NCI-H1105 treated with DMSO at 0.1 percent for 48 hours (cell line): Measurements from ENCODE around the gene HNF4A.

Source experiments
- DNase-seq: peaks from one replicate; lab custom pipeline; 2025; lab: John Stamatoyannopoulos, UW

The HNF4A gene

DNA sequence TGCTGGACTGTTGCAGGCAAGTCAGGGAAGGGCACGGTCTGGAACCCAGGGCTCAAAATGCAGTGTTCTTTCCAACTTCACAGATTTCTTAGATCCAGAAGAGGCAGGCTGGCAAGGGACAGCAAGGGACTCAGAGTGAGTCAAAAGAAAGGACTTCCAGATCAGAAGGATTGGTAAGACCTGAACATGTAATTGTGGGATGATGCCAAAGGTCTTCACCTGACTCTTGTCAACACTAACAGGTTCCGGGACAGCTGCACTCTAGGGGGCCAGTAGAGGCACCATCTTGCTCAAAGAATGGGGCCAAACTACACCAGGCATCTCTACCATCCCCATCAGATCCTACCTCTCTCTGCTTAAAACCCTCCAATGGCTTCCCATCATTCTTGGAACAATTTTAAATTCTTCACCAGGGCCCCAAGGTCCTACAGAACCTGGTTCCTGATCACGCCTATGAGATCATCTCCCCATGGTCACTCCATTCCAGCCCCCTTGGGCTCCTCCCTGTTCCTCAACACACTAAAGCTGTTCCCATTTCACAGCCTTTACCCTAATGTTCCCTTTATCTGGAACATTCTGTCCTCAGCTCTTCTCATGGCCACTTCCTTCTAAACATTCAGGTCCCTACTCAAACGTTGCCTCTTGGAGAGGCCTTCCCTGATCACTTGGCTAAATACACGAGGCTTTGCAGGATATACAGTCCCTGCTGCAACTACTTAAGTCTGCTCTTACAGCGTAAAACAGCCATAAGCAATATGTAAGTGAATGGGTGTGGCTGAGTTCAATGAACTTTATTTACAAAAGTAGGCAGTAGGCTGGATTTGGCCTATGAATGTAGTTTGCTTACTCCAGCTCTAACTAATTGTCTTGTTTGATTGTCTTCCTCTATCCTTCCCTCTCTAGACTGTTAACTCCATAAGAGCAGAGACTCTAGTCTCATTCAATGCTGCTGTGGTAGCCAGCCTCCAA, 90.5 kb downstream of the HNF4A start:
- no peak for DNase-seq

DNA sequence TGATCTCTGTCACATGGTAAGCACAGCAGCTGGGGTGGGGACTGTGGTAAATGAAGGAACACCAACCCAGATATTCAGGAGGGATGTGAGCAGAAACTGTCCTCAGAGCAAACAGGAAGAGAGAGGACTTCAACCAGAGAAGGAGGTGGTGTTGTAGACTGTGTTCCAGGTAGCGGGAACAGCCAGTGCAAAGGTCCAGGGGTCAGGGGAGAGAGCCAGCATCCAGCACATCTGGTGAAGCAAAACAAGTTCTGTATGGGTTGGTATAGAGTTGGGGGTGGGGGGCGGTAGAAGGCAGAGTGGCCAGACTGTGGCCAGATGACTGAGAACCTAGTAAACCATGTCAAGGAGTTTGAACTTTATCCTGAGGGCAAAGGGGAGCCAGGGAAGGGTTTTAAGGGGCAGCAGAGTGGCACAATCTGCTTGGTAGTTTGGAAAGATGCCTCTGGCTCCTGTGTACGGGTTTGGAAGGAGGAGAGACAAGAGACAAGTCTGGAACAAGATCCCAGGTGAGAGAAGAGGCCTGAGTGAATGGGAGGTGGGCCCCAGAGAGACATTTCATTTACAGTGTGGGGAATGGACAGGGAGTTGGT, 92.4 kb downstream of the HNF4A start:
- no peak for DNase-seq

DNA sequence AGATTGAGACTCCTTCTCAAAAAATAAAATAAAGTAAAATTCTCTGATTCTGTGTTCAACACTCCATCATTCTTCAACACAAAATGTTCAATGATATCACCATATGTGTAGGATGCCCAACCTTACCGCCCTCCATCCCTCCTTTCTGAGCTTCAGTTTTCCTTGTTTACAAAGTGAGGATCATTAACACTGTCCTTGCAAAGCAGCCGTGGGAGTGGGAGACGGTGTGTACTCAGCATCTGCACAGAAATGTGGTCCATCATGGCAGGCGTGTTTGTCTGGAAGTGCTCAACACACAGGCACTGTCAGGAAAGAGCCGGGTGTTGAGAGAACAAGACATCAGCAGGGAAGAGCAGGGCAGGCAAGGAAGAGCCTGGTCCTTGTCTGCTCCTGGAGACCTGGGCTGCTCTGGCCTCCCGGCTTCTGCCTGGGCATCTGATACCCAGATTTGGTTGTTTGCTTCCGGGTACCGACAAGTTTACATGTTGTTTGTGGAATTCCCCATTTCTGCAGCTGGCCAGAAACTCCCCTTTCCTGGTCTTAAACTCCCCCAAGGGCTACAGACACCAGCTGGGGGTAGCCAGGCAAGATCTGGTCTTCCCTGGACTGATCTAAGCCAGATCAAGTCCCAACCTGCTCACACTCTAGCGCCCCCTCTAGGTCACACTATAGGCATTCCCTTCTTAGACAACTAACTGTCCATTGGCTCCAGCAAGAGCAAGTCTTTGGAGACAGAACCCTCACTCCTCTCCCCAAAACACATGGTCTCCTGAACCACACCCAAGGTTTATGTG, 93.5 kb downstream of the HNF4A start:
- no peak for DNase-seq

DNA sequence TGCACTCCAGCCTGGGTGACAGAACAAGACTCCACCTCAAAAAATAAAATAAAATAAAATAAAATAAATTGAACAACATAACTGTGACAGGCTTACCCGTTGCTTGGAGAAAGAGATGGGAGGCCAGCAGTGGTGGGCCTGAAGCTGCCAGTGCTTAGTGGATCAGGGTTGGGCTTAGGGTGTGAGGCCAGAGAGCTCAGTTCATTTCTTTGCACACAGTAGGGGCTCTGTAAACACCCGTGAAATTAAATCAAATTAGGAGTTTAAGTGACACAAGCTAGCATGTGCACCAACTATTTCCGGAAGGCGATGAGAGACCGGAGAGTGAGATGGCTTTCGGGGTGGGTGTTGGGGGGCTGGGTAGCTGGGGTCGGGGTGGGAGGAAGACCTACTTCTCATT, 94.4 kb downstream of the HNF4A start:
- no peak for DNase-seq

DNA sequence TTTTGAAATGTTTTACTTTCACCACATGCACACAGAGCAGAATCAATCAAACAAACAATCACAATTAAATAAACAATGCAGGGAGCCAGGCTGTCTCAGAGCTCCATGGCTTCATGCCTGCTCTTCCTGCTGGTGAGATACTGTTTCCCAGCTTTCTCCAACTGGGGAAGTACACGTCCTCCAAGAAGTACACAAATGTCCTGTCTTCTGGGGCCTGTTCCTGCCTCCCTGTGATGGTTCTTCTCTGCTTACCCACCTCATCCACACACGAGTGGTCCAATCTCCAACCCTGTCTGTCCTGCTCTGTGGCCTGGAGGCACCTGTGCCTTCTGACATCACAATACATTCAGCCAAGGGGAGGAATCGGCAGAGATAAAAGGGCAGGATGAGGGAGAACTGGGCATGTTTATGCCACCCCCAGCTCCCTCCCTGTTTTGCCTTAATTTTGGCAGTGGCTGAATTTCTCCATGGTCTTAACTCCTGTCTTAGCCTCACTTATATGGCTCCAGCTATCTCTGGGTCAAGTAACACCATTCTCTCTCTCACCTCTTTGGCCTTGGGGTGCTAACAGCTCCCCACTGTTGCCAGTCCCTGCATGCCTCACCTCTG, 94.9 kb downstream of the HNF4A start:
- no peak for DNase-seq

DNA sequence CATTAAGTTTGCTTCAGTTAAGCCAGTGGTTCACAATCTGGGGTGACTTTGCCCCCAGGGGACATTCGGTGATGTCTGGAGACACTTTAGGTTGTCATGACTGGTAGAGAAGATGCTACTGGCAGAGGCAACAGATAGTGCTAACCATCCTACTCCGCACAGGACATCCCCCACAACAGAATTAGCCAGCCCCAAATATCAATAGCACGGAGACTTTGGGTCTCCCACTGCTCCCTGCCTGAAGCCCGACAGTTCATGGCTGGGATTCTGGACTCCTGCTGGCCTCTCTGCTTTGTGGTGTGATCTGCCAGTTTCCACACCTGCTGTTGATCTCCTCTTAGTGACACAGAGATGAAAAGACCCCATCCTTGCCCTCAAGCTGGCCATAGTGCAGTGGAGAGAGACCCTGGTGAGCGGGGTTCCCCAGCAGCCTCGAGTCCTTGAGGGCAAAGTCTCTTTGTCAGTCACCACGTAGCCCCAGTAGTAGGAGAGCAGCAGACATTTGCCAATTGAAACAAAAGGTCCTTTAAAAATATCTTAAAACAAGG, 95.5 kb downstream of the HNF4A start:
- DNase-seq = no peak

DNA sequence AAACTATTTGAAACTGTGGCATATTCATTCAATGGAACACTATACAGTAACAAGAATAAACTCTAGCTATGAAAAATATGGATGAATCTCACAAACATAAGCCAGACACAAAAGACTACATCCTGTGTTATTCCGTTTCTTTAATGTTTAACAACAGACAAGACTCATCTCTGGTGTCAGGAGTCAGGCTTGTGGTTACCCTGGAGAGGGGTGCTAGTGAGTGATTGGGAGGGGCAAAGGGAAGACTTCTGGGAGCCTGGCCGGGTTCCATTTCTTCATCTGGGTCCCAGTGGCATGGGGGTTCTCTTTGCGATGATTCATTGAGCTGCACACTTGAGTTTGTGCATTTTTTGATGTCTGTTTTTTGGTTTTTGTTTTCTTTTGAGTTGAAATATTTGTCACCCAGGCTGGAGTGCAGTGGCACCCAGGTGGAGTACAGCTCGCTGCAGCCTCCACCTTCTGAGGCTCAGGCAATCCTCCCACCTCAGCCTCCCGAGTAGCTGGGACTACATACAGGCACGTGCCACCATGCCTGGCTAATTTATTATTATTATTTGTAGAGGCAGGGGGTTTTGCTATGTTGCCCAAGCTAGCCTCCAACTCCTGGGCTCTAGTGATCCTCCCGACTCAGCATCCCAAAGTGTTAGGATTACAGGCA, 98.9 kb downstream of the HNF4A start:
- no peak for DNase-seq

DNA sequence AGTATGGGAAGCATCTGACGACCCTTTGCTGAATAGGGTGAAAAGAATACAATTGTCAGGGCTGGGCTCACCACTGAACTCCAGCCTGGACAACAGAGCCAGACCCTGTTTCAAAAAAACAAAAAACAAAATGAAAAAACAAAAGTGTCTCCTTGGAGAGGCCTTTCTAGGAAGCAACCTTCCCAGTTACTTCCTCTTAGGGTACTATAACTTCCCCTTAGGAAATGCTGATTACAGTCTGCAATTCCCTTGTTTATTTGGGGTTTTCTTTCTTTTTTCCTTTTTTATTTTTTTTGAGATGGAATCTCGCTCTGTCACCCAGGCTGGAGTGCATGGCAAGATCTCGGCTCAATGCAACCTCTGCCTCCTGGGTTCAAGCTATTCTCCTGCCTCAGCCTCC, 99.6 kb downstream of the HNF4A start:
- no peak for DNase-seq

DNA sequence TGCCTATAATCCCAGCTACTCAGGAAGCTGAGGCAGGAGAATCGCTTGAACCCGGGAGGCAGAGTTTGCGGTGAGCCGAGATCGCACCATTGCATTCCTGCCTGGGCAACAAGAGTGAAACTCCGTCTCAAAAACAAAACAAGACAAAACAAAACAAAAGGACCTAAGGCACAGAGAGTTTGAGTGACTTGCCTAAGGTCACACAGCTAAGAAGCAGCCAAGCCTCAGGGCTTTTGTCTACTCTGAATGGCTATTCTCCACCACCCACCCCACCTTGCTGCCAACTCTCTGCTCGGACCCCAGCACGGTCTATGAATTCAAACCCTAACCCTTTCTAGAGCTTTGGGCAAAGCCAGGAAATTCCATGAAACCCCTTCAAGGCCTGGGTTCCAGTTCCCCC, 101.1 kb downstream of the HNF4A start:
- DNase-seq = no peak

DNA sequence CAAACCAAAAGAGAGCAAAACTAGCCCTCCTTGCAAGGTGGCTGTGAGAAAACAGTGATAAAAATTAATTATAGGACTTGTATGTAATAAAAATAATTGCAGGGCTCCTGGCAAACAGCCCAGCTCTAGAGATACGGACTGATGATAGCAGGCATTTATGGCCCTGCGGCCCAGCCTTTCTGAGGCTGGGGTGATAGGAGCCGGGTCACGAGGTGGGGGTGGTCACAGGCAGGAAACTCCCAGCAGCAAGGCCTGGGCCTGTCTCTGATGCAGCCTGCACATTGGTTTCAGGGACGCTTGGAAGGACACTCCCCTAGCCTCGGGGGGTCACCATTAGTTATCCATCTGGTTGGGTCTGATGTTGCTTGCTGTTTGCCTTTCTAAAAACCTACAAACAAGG, 101.5 kb downstream of the HNF4A start:
- peak; percentile 76 for DNase-seq

DNA sequence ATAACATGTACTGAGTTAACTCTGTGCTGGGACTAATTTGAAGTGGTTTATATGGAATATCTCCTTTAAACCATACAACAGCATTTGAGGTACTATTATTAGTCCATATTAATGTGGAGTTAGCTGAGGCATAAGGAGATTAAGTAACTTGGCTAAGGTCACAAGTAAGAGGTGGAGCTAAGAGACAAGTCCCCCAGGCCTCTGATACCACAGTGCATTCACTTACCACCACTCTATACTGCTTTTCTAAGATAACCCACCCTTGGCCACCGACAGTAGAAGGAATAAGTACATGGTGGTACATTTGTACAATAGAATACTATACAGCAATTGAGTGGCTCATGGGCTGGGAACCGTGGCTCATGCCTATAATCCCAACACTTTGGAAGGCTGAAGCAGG, 103.8 kb downstream of the HNF4A start:
- no peak for DNase-seq

DNA sequence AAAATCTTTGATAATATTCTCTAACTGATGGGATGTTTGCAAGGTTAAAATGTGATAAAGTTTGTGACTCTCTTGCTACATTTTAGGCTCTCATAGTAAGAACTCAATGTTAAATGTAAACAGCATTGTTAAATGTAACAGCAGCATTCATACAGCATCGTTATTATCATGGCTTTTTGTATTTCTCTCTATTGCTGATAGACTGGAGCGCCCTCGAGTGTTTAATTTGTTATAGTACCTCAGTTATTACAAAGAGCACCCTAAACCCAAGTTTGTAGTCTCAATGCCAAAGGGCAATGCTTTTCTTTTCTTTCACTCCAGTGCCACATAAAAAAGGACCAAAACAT, 105.3 kb downstream of the HNF4A start:
- peak; percentile 20 for DNase-seq

DNA sequence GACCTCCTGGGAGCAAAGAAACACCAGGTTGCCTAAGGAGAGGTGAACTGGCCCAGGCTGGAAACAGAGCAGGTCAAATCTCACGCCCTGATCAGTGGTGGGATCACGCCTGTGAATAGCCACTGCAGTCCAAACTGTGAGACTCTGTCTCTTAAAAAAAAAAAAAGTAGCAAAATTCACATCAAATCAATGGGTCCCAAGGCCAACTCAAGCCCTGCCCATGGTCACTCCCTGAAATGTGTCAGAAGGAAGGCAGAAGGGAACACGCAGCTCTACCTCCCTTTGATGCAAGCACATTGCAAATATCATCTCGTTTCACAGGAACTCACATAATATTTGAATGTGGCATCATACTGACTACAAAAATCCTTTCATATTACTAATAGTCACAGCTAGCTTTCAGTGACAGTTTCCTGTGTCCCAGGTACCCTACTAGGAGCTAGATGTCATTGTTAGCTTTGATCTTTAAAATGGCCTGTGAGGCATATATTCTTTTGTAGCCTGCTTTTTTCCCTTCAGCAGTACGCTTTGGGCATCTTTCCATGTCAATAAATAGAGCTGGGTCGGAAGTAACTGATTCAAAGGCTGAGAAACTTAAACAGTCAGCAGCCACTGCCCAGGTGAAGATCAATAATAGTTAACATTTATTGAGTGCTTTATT, 105.8 kb downstream of the HNF4A start:
- DNase-seq = no peak

DNA sequence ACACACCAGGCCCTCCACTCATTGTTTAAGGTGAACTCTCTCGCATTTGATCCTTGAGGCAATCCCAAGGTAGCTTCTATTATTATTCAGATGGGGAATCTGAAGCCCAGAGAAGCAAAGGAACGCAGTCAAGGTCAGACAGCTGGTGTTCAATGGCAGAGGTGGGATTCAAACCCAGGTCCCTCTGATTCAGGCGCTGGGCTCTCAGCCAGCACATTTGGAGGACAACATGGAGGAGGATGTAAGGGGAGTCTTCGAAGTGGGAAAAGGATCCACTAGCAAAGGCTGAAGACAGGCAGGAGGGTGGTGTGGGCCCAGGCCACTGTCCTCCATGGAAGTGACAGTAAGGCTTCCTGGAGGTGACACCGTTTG, 106.3 kb downstream of the HNF4A start:
- DNase-seq = no peak

DNA sequence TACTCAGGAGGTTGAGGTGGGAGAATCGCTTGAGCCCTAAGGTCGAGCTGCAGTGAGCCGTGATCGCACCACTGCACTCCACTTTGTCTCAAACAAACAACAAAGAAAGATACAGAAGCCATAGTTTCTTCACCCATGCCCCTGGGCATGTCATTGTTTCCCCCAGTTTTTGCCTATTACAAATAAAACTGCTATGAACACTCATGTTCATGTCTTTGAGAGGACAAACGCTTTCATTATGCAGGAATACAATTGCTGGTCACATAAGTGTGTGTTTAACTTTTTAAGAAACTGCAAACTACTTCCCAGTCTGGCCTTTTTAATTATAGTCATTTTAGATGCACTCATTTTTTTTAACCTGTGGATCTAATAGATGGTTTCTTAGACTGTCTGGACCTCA, 108.0 kb downstream of the HNF4A start:
- DNase-seq = no peak

DNA sequence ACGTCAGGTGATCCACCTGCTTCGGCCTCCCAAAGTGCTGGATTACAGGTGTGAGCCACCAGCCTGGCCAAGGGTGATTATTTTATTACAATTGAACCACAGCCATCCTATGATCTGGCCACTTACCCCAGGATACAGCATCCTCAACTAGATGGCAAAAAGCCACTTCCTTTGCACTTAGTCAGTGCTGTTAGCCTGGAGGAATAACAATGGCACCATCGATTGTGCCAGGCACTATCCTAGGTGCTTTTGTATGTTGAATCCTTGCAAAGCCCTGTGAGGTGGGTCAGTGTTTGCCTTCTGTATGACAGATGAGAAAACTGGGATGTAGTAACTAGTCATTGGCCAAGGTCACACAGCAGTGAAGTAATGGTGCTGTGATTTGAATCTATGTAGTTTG, 109.0 kb downstream of the HNF4A start:
- DNase-seq = no peak

DNA sequence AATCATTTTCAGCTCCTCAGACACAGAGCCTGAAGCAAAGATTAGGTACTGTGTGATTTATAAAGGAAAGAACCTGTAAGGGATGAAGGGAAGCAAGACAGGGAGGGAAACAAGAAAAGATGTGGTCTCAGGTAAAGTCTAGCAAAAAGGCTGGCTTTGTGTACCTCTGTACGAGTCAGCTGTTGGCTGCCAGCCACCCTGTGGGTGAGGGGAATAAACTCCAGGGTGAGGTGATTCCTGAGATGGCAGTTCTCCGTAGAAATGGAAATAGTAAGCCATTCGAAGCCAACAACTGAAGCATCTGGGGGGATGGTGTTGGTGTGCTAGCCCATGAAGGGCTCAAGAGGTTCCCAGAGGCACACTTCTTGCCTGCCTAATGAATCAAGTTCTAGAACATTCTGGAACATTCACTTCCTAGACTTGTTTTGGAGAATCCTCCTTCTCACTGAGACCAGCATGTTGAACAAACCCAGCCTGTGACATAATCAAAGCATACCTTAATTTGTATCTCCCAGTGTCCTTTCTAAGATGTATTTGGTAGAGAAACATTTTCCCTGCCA, 109.6 kb downstream of the HNF4A start:
- peak; percentile 15 for DNase-seq

DNA sequence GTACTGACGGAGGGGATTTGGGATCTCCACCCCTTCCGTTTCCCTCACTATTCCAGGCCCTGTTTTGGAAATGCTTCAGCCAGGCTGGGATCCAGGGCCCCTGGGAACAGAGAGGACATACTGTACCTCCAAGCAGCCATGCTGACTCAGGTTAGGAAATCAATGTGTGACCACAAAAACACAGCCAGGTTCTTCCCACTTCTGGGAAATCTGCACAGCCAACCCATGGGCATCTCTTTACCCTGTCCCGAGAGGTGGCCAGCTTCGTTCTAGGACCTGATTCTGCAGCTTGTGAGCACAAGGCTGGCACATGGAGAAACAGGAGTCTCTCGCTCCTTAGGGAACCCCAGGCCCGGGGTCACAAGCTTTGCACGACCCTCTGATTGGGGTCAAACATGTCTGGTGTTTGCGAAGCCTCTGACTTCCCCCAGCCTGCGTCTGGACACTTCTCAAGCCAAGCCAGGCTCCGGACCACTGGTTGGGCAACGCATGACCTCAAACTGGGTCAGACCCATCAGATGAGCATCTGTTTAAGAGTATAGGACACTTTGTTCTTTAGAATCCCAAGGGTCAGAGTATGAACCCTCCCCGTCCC, 111.9 kb downstream of the HNF4A start:
- DNase-seq = no peak

DNA sequence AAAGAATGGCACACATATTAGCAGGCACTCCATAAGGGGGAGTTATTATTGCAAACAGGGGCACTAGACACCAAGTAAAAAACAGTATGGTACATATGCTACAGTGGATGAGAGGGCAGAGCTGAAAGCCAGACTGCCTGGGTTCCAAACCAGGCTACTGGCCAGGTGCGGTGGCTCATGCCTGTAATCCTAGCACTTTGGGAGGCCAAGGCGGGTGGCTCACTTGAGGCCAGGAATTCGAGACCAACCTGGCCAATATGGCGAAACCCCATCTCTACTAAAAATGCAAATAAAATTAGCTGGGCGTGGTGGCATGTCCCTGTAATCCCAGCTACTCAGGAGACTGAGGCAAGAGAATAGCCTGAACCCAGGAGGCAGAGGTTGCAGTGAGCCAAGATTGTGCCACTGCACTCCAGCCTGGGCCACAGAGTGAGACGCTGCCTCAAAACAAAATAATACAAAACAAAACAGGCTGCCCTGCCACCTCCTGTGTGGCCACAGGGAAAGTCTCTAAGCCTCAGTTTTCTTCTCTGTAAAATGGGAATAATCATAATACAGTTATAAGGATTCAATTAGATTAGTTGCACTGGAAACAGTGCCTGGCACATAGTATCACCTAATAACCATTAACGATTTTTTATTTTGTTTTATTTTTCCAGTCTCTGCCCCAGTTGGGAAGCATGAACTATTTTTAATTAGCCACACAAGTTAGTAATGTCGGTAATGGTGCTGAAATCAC, 112.7 kb downstream of the HNF4A start:
- no peak for DNase-seq

DNA sequence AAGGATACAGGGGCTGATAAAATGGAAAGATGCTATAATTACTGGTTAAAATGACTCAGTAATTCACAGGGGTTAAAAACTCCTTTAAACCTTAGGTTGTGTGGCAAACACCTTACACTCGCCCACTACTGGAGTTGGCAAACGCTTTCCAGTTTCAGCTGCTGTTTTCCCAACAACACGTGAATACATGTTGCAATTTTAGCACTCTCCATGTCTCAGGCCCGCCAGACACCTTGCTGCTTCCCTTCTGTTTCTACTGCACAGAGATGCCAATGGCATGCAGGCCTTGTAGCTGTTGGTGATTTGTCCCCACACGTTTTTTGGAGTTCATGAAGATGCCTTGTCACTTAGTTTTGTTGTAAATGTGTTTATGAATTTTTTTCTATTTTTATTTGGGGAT, 114.8 kb downstream of the HNF4A start:
- DNase-seq = no peak
